Endothelial cell of umbilical vein (primary cell): Measurements from ENCODE around the gene CRYGN.

Experiments
- POLR2AphosphoS5 ChIP-seq: IDR thresholded peaks from 2 replicates; pipeline ENCODE4 v1.6.1; 2012; ENCODE audit warnings: low read depth, mild to moderate bottlenecking, control low read depth, low read length, moderate library complexity; ENCODE audit not compliant: insufficient read depth
- TF ChIP-seq, protein P1 (sequence below), 2 donors: IDR thresholded peaks; 1 replicate in 1 of 2; 2 replicates in 1 of 2; pipeline ENCODE4 v1.5.1; 2011; ENCODE audit warnings: low read length in 2 of 2, mild to moderate bottlenecking in 2 of 2, moderate library complexity in 2 of 2, control low read depth in 1 of 2, inconsistent platforms in 1 of 2, low read depth in 1 of 2; ENCODE audit not compliant: insufficient read depth in 1 of 2; ENCODE audit errors: extremely low read depth in 1 of 2

DNA sequence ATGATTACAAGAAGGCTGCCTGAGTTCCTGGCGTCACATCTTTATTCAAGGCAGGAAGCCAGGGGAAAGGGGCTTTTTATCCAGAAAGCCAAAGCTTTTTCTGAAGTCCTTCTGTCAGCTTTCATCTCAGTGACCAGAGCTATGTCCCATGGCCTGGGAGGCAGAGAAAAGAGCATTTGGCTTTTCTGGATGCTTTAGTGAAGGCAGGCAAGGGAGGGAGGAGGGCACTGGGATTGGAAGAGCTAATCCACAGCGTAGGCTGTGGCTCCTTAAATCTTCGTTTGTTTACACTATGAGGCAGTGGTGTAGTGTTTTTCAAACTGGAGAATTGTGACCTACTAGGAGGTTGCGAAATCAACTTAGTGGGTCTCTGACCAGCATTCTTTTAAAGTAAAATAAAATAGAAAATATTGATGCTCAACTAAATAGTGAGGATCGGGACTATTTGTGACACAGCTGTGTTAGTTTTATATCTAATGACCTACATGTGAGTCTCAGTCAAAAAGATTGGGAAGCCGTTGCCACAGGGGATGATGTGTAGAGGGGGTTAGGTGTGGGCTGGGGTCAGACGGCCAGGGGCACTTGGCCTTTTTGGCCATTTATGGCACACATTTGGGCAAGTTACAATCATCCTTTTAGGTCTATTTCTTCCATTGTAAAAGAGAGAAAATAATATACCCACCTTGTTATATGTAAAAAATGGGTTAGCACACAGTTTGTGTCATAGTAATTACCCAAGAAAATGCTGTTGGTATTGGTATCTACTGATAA is 14.1 kb downstream of the CRYGN start:
- TF ChIP-seq, protein P1, sequence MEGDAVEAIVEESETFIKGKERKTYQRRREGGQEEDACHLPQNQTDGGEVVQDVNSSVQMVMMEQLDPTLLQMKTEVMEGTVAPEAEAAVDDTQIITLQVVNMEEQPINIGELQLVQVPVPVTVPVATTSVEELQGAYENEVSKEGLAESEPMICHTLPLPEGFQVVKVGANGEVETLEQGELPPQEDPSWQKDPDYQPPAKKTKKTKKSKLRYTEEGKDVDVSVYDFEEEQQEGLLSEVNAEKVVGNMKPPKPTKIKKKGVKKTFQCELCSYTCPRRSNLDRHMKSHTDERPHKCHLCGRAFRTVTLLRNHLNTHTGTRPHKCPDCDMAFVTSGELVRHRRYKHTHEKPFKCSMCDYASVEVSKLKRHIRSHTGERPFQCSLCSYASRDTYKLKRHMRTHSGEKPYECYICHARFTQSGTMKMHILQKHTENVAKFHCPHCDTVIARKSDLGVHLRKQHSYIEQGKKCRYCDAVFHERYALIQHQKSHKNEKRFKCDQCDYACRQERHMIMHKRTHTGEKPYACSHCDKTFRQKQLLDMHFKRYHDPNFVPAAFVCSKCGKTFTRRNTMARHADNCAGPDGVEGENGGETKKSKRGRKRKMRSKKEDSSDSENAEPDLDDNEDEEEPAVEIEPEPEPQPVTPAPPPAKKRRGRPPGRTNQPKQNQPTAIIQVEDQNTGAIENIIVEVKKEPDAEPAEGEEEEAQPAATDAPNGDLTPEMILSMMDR (IDR thresholded peaks at IDR 0.05; ENCODE audit: extremely low read depth in 1 of 2, insufficient read depth in 1 of 2, low read depth in 1 of 2, low read length in 2 of 2), result no peak
- no peak for TF ChIP-seq POLR2AphosphoS5
